GM12801 (cell line): ENCODE results near the gene NPDC1.

Source experiments
- CTCF ChIP-seq: IDR thresholded peaks from one replicate; pipeline ENCODE4 v1.5.1; 2011; ENCODE audit warnings: control low read depth; ENCODE audit not compliant: insufficient read length; ENCODE audit errors: extremely low read depth

Gene NPDC1

GRCh38 chr9:137037035-137037434 lies 8.9 kb downstream of the NPDC1 start:
- no peak for TF ChIP-seq CTCF

GRCh38 chr9:137035937-137036336 lies 10.0 kb downstream of the NPDC1 start:
- TF ChIP-seq CTCF = no peak

- TF ChIP-seq CTCF = no peak
Measured at GRCh38 chr9:137035507-137035834, 10.5 kb downstream of the NPDC1 start.

GRCh38 chr9:137034709-137035506 lies 11.1 kb downstream of the NPDC1 start:
- peak; percentile 88 for TF ChIP-seq CTCF

GRCh38 chr9:137034039-137034708 lies 11.8 kb downstream of the NPDC1 start:
- no peak for TF ChIP-seq CTCF

GRCh38 chr9:137032858-137033257 lies 13.1 kb downstream of the NPDC1 start:
- no peak for TF ChIP-seq CTCF

- TF ChIP-seq CTCF = no peak
Measured at GRCh38 chr9:137031904-137032640, 13.9 kb downstream of the NPDC1 start, which contains the start of gene FUT7. Gene FUT7 (minus strand): TSS chr9:137032088. CDS start chr9:137031991, 97 bp downstream.
